HEK293 (cell line): Measurements from ENCODE around the gene GALT.

Experiments used
- CTCF ChIA-PET: fragments of 350-600 bp; formaldehyde crosslinking; extraction: SDS; loops from one replicate; lab custom pipeline; 2021; ENCODE audit warnings: antibody characterized with exemption; lab: Yijun Ruan, JAX
- POLR2A ChIA-PET: fragments of 300-600 bp; formaldehyde crosslinking; extraction: SDS; loops from one replicate; lab custom pipeline; 2020; ENCODE audit warnings: antibody characterized with exemption, inconsistent platforms; lab: Yijun Ruan, JAX
- H3K27ac ChIP-seq: fragments of 200-500 bp; sonication (Bioruptor generic); 2 replicates; pipeline ENCODE4 v1.5.1; 2014; ENCODE audit warnings: low read depth, low read length, control low read depth, inconsistent platforms; ENCODE audit errors: extremely low read depth
- H3K36me3 ChIP-seq, 2 experiments: fragments of 200-500 bp in 1 of 2; sonication (Bioruptor generic) in 1 of 2; 1 replicate in 1 of 2; 2 replicates in 1 of 2; pipeline ENCODE4 v1.5.1; 2014 to 2017; ENCODE audit warnings: inconsistent platforms in 2 of 2, low read length in 2 of 2; ENCODE audit not compliant: control insufficient read depth in 2 of 2, insufficient read depth in 1 of 2
- H3K4me1 ChIP-seq: fragments of 200-500 bp; sonication (Bioruptor generic); 2 replicates; pipeline ENCODE4 v1.5.1; 2014; ENCODE audit warnings: mild to moderate bottlenecking, low read length, inconsistent platforms; ENCODE audit not compliant: control insufficient read depth, insufficient read depth
- H3K4me3 ChIP-seq: 2 replicates; pipeline ENCODE4 v1.5.1; 2011; ENCODE audit warnings: low read depth, mild to moderate bottlenecking, control low read depth, low read length, moderate library complexity
- H3K9me3 ChIP-seq: fragments of 200-500 bp; sonication (Bioruptor generic); 2 replicates; pipeline ENCODE4 v1.5.1; 2014; ENCODE audit warnings: low read depth, low read length, inconsistent platforms; ENCODE audit not compliant: control insufficient read depth, insufficient read depth
- EGR2 ChIP-seq: fragments of 450-650 bp; formaldehyde crosslinking; IDR thresholded peaks from 2 replicates; pipeline ENCODE4 v1.5.1; 2016; ENCODE audit warnings: low read depth, missing biosample characterization, missing genetic modification characterization
- IKZF3 ChIP-seq: fragments of 450-650 bp; IDR thresholded peaks from 2 replicates; pipeline ENCODE4 v1.5.0; 2018; ENCODE audit warnings: missing biosample characterization, mild to moderate bottlenecking, missing genetic modification characterization, moderate library complexity
- RBAK ChIP-seq: fragments of 450-650 bp; formaldehyde crosslinking; IDR thresholded peaks from 2 replicates; pipeline ENCODE4 v1.5.1; 2016; ENCODE audit warnings: missing biosample characterization, missing genetic modification characterization
- SCRT2 ChIP-seq: fragments of 450-650 bp; formaldehyde crosslinking; IDR thresholded peaks from 2 replicates; pipeline ENCODE4 v1.5.1; 2016; ENCODE audit warnings: missing biosample characterization, missing genetic modification characterization
- TRIM28 ChIP-seq: IDR thresholded peaks from 2 replicates; pipeline ENCODE4 v1.6.1; 2011; ENCODE audit warnings: low read length, control low read depth, borderline replicate concordance
- ZBTB1 ChIP-seq: fragments of 450-650 bp; formaldehyde crosslinking; IDR thresholded peaks from 2 replicates; pipeline ENCODE4 v1.5.1; 2016; ENCODE audit warnings: missing biosample characterization, missing genetic modification characterization
- ZFHX2 ChIP-seq: fragments of 450-650 bp; formaldehyde crosslinking; conservative IDR thresholded peaks from 2 replicates; pipeline ENCODE4 v1.5.1; 2016; ENCODE audit warnings: missing biosample characterization, missing genetic modification characterization
- ZFP3 ChIP-seq: fragments of 450-650 bp; formaldehyde crosslinking; IDR thresholded peaks from 2 replicates; pipeline ENCODE4 v1.5.1; 2016; ENCODE audit warnings: low read depth, missing biosample characterization, missing genetic modification characterization
- ZNF174 ChIP-seq: fragments of 450-650 bp; formaldehyde crosslinking; IDR thresholded peaks from 2 replicates; pipeline ENCODE4 v1.5.0; 2017; ENCODE audit warnings: missing biosample characterization, mild to moderate bottlenecking, missing genetic modification characterization
- ZNF175 ChIP-seq: fragments of 450-650 bp; formaldehyde crosslinking; IDR thresholded peaks from 2 replicates; pipeline ENCODE4 v1.5.1; 2016; ENCODE audit warnings: missing biosample characterization, missing genetic modification characterization
- ZNF248 ChIP-seq: fragments of 450-650 bp; formaldehyde crosslinking; IDR thresholded peaks from 2 replicates; pipeline ENCODE4 v1.5.1; 2017; ENCODE audit warnings: missing biosample characterization, missing genetic modification characterization
- ZNF274 ChIP-seq, 2 experiments: fragments of 200-500 bp in 1 of 2; fragments of 450-650 bp in 1 of 2; sonication (Bioruptor generic) in 1 of 2; formaldehyde crosslinking in 1 of 2; IDR thresholded peaks; 2 replicates each; pipeline versions ENCODE4 v1.5.1 to v1.6.1; 2014 to 2016; ENCODE audit warnings: borderline replicate concordance in 1 of 2, inconsistent platforms in 1 of 2, low read length in 1 of 2, missing biosample characterization in 1 of 2, missing genetic modification characterization in 1 of 2
- ZNF350 ChIP-seq: fragments of 450-650 bp; formaldehyde crosslinking; IDR thresholded peaks from 2 replicates; pipeline ENCODE4 v1.5.0; 2017; ENCODE audit warnings: missing biosample characterization, mild to moderate bottlenecking, missing genetic modification characterization
- ZNF37A ChIP-seq: fragments of 450-650 bp; IDR thresholded peaks from 2 replicates; pipeline ENCODE4 v1.5.1; 2018; ENCODE audit warnings: missing biosample characterization, missing genetic modification characterization
- ZNF423 ChIP-seq: fragments of 450-650 bp; formaldehyde crosslinking; IDR thresholded peaks from 2 replicates; pipeline ENCODE4 v1.5.1; 2016; ENCODE audit warnings: missing biosample characterization, missing genetic modification characterization
- ZNF426 ChIP-seq: fragments of 450-650 bp; formaldehyde crosslinking; IDR thresholded peaks from 2 replicates; pipeline ENCODE4 v1.5.1; 2017; ENCODE audit warnings: missing biosample characterization, missing genetic modification characterization, mild to moderate bottlenecking, inconsistent platforms, moderate library complexity
- ZNF560 ChIP-seq: fragments of 450-650 bp; formaldehyde crosslinking; IDR thresholded peaks from 2 replicates; pipeline ENCODE4 v1.5.1; 2017; ENCODE audit warnings: missing biosample characterization, missing genetic modification characterization, borderline replicate concordance
- ZNF596 ChIP-seq: fragments of 450-650 bp; IDR thresholded peaks from 2 replicates; pipeline ENCODE4 v1.5.0; 2018; ENCODE audit warnings: missing biosample characterization, mild to moderate bottlenecking, missing genetic modification characterization, moderate library complexity
- ZNF654 ChIP-seq: fragments of 450-650 bp; formaldehyde crosslinking; IDR thresholded peaks from 2 replicates; pipeline ENCODE4 v1.5.1; 2016; ENCODE audit warnings: low read depth, missing biosample characterization, missing genetic modification characterization
- ZNF664 ChIP-seq: fragments of 450-650 bp; formaldehyde crosslinking; IDR thresholded peaks from 2 replicates; pipeline ENCODE4 v1.5.1; 2016; ENCODE audit warnings: missing biosample characterization, missing genetic modification characterization
- ZNF76 ChIP-seq: fragments of 450-650 bp; formaldehyde crosslinking; IDR thresholded peaks from 2 replicates; pipeline ENCODE4; 2016; ENCODE audit warnings: low read depth, missing biosample characterization, missing genetic modification characterization, borderline replicate concordance
- ZNF768 ChIP-seq: fragments of 450-650 bp; formaldehyde crosslinking; IDR thresholded peaks from 2 replicates; pipeline ENCODE4 v1.5.1; 2018; ENCODE audit warnings: missing biosample characterization, mild to moderate bottlenecking, missing genetic modification characterization
- ZSCAN23 ChIP-seq: fragments of 450-650 bp; formaldehyde crosslinking; IDR thresholded peaks from 2 replicates; pipeline ENCODE4 v1.5.1; 2016; ENCODE audit warnings: missing biosample characterization, missing genetic modification characterization
- ZSCAN30 ChIP-seq: fragments of 450-650 bp; IDR thresholded peaks from 2 replicates; pipeline ENCODE4 v1.5.1; 2018; ENCODE audit warnings: missing biosample characterization, mild to moderate bottlenecking, missing genetic modification characterization, moderate library complexity
- TF ChIP-seq, protein P1 (sequence below): fragments of 450-650 bp; formaldehyde crosslinking; IDR thresholded peaks from 2 replicates; pipeline ENCODE4 v1.5.1; 2016; ENCODE audit warnings: missing biosample characterization, missing genetic modification characterization

Gene GALT

DNA sequence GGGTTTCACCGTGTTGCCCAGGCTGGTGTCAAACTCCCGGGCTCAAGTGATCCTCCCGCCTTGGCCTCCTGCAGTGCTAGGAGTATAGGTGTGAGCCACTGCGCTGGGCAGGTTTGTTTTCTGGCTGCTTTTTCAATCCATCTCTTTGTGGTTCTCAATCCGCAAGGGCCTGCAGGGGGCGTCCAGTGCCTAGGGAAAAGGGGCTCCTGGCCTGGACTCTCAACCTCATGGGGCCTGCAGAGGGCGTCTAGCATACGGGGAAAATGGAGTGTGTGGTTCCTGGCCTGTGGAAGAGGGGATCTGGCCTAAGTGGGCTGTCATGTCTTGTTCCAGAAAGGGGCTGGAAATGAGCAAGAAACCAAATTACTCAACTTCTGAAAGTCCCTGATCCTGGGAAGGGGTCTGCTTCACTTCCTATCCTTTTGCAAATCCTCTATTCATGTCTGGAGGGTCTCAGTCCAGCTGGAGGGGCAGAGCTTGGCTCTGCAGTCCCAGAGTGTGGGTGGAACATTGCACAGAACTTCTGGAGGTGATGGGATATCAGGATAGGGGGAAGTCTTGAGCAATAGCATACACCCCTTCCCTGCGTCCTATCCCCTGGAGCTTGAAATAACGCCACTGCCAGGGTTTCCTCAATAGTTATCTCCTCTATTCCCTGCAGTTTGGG lies 28.7 kb downstream of the GALT start (continued):
- TF ChIP-seq ZNF274 (IDR thresholded peaks at IDR 0.05; ENCODE audit: low read length) (no peak), ZNF274 (tag by site-specific recombination; IDR thresholded peaks at IDR 0.05; ENCODE audit: borderline replicate concordance) (no peak), ZNF423 (no peak), TRIM28 (peak; percentile 33; the same call in 1 of the 2 replicates), ZNF76 (tag by site-specific recombination) (no peak), ZSCAN23 (tag by site-specific recombination) (no peak), ZSCAN30 (tag by site-specific recombination) (peak; percentile 80), ZNF596 (tag by site-specific recombination) (no peak), ZNF175 (tag by site-specific recombination) (no peak), ZNF664 (tag by site-specific recombination) (no peak), IKZF3 (tag by site-specific recombination) (peak; percentile 46), ZNF654 (tag by site-specific recombination) (peak; percentile 63)
- TF ChIP-seq, protein P1, sequence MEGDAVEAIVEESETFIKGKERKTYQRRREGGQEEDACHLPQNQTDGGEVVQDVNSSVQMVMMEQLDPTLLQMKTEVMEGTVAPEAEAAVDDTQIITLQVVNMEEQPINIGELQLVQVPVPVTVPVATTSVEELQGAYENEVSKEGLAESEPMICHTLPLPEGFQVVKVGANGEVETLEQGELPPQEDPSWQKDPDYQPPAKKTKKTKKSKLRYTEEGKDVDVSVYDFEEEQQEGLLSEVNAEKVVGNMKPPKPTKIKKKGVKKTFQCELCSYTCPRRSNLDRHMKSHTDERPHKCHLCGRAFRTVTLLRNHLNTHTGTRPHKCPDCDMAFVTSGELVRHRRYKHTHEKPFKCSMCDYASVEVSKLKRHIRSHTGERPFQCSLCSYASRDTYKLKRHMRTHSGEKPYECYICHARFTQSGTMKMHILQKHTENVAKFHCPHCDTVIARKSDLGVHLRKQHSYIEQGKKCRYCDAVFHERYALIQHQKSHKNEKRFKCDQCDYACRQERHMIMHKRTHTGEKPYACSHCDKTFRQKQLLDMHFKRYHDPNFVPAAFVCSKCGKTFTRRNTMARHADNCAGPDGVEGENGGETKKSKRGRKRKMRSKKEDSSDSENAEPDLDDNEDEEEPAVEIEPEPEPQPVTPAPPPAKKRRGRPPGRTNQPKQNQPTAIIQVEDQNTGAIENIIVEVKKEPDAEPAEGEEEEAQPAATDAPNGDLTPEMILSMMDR (tag by site-specific recombination): peak; percentile 81

- no peak overlapping the region for H3K4me3 ChIP-seq
- no peaks in the 10 kb centered on the region for H3K36me3 ChIP-seq
- ChIA-PET CTCF (interaction anchor here (0.5 to 6.1 kb wide), 14 partner anchors 10 to 500 kb away, joined by 3 to 116 read pairs (median 6); partner anchors contain the start of gene GALT), POLR2A (no interaction called here)
- H3K27ac ChIP-seq: no peak overlapping the region
- H3K4me1 ChIP-seq: no peaks in the 10 kb centered on the region
- TF ChIP-seq SCRT2 (tag by site-specific recombination) (no peak), ZFHX2 (tag by site-specific recombination) (0 out of 2 replicates have a peak, but pooled peaks have one; percentile 8), EGR2 (tag by site-specific recombination) (peak; percentile 42; the same call in 1 of the 2 replicates), ZNF768 (tag by site-specific recombination) (no peak)
- no peaks in the 10 kb centered on the region for H3K9me3 ChIP-seq
These were observed 29.4 kb downstream of the GALT start for GRCh38 chr9:34675869-34676268.

- CTCF ChIA-PET: interaction anchor here (0.8 to 1.0 kb wide), 2 partner anchors 18 to 215 kb away, joined by 3 to 4 read pairs; no protein-coding TSS in a partner anchor
- TF ChIP-seq ZNF350 (tag by site-specific recombination): no peak
- TF ChIP-seq RBAK (tag by site-specific recombination): no peak
- TF ChIP-seq ZNF37A (tag by site-specific recombination): no peak
- no peak for TF ChIP-seq ZNF248
- no peak for TF ChIP-seq ZNF426 (tag by site-specific recombination)
- no peak for TF ChIP-seq ZFP3 (tag by site-specific recombination)
- no peak for TF ChIP-seq ZBTB1 (tag by site-specific recombination)
- no peak for TF ChIP-seq ZNF174
- TF ChIP-seq ZNF560 (tag by site-specific recombination): no peak
- TF ChIP-seq, all 188 proteins: peak for 0
These were observed 37.7 kb downstream of the GALT start for GRCh38 chr9:34684145-34684544.

More at GRCh38 chr9:34684145-34684544, 37.7 kb downstream of the GALT start:
- H3K36me3 ChIP-seq: no peaks in the 10 kb centered on the region
- no peak overlapping the region for H3K4me3 ChIP-seq
- H3K27ac ChIP-seq: no peak overlapping the region
- H3K9me3 ChIP-seq: no peaks in the 10 kb centered on the region
- H3K4me1 ChIP-seq: no peaks in the 10 kb centered on the region
- POLR2A ChIA-PET: no interaction called here
